ENCODE data around the gene CIB1.
A peak's percentile ranks its signal among the peaks of the same experiment; 100 is the strongest.

The CIB1 gene

GRCh38 chr15:90231028-90232017 is 2.4 kb downstream of the CIB1 start:
- no peak for TF ChIP-seq CTCF (IDR thresholded peaks at IDR 0.05)

GRCh38 chr15:90230610-90231009 is 3.1 kb downstream of the CIB1 start:
- no peak for TF ChIP-seq CTCF (IDR thresholded peaks at IDR 0.05)

- TF ChIP-seq CTCF (IDR thresholded peaks at IDR 0.05): peak; percentile 28; the same call in 1 of the 2 replicates
Measured at GRCh38 chr15:90230071-90230494, 3.7 kb downstream of the CIB1 start.

GRCh38 chr15:90228960-90229359 is 4.8 kb downstream of the CIB1 start:
- TF ChIP-seq CTCF (IDR thresholded peaks at IDR 0.05): no peak

GRCh38 chr15:90227816-90228772 is 5.6 kb downstream of the CIB1 start:
- no peak for TF ChIP-seq CTCF (IDR thresholded peaks at IDR 0.05)

GRCh38 chr15:90227336-90227735 is 6.4 kb downstream of the CIB1 start:
- TF ChIP-seq CTCF (IDR thresholded peaks at IDR 0.05): no peak

GRCh38 chr15:90225504-90226234 is 8.1 kb downstream of the CIB1 start:
- TF ChIP-seq CTCF (IDR thresholded peaks at IDR 0.05): no peak

Data from LNCAP (cell line).